ENCODE measurements around the gene POLR1D. TPM values are rescaled to one million over a fixed set of nuclear protein-coding genes. Genes with fewer than 3 reads are reported as not detected.

POLR1D gene
- total RNA-seq, 1 donor from 2014 or later = 127 TPM

- H3K27me3 Mint-ChIP-seq (ENCODE audit: low read depth) = no peaks in the 10 kb centered on the region
- H3K27ac Mint-ChIP-seq = no peak overlapping the region
- peaks cover 10% of the 10 kb centered on the region for H3K4me1 Mint-ChIP-seq (ENCODE audit: low read depth)
- peaks cover 3% of the 10 kb centered on the region for H3K36me3 Mint-ChIP-seq (ENCODE audit: low read depth)
- H3K9me3 Mint-ChIP-seq = no peaks in the 10 kb centered on the region
- no peak overlapping the region for H3K4me3 Mint-ChIP-seq (ENCODE audit: low read depth)
- no peak for DNase-seq (ENCODE audit: low spot score)
- intact Hi-C loops (cut with micrococcal nuclease) = no loop called here
These were observed 21.7 kb upstream of the POLR1D start for GRCh38 chr13:27599845-27600553.

- Mint-ChIP-seq H3K27me3 (ENCODE audit: low read depth) (no peaks in the 10 kb centered on the region), H3K4me3 (ENCODE audit: low read depth) (no peak overlapping the region), H3K4me1 (ENCODE audit: low read depth) (peaks cover 10% of the 10 kb centered on the region), H3K27ac (no peak overlapping the region), H3K36me3 (ENCODE audit: low read depth) (peaks cover 3% of the 10 kb centered on the region), H3K9me3 (no peaks in the 10 kb centered on the region)
- no peak for DNase-seq (ENCODE audit: low spot score)
- intact Hi-C loops (cut with micrococcal nuclease) = no loop called here
These were observed 21.0 kb upstream of the POLR1D start for GRCh38 chr13:27600711-27601110.

- Mint-ChIP-seq H3K4me3 (ENCODE audit: low read depth) (no peak overlapping the region), H3K4me1 (ENCODE audit: low read depth) (peaks cover 12% of the 10 kb centered on the region), H3K36me3 (ENCODE audit: low read depth) (peaks cover 3% of the 10 kb centered on the region), H3K9me3 (no peaks in the 10 kb centered on the region), H3K27me3 (ENCODE audit: low read depth) (no peaks in the 10 kb centered on the region), H3K27ac (no peak overlapping the region)
- intact Hi-C loops (cut with micrococcal nuclease) = no loop called here
- no peak for DNase-seq (ENCODE audit: low spot score)
These were observed 20.5 kb upstream of the POLR1D start for GRCh38 chr13:27601208-27601607.

- intact Hi-C loops (cut with micrococcal nuclease) = no loop called here
- Mint-ChIP-seq H3K27me3 (ENCODE audit: low read depth) (no peaks in the 10 kb centered on the region), H3K9me3 (no peaks in the 10 kb centered on the region), H3K4me1 (ENCODE audit: low read depth) (peaks cover 14% of the 10 kb centered on the region), H3K4me3 (ENCODE audit: low read depth) (no peak overlapping the region), H3K36me3 (ENCODE audit: low read depth) (peaks cover 3% of the 10 kb centered on the region), H3K27ac (no peak overlapping the region)
- no peak for DNase-seq (ENCODE audit: low spot score)
These were observed 19.9 kb upstream of the POLR1D start for GRCh38 chr13:27601803-27602202.

GRCh38 chr13:27605099-27605498 is 16.6 kb upstream of the POLR1D start:
- no peak for DNase-seq (ENCODE audit: low spot score)
- Mint-ChIP-seq H3K27ac (no peak overlapping the region), H3K9me3 (no peaks in the 10 kb centered on the region), H3K27me3 (ENCODE audit: low read depth) (no peaks in the 10 kb centered on the region), H3K36me3 (ENCODE audit: low read depth) (peaks cover 3% of the 10 kb centered on the region), H3K4me3 (ENCODE audit: low read depth) (no peak overlapping the region), H3K4me1 (ENCODE audit: low read depth) (peaks cover 20% of the 10 kb centered on the region)
- intact Hi-C loops (cut with micrococcal nuclease) = no loop called here

GRCh38 chr13:27605610-27606200 is 16.0 kb upstream of the POLR1D start:
- no peak overlapping the region for H3K4me3 Mint-ChIP-seq (ENCODE audit: low read depth)

GRCh38 chr13:27607125-27607524 is 14.6 kb upstream of the POLR1D start:
- Mint-ChIP-seq H3K4me1 (ENCODE audit: low read depth) (peaks cover 22% of the 10 kb centered on the region), H3K27me3 (ENCODE audit: low read depth) (no peaks in the 10 kb centered on the region), H3K9me3 (no peaks in the 10 kb centered on the region), H3K27ac (no peak overlapping the region), H3K36me3 (ENCODE audit: low read depth) (peaks cover 3% of the 10 kb centered on the region), H3K4me3 (ENCODE audit: low read depth) (no peak overlapping the region)
- intact Hi-C loops (cut with micrococcal nuclease) = no loop called here
- DNase-seq (ENCODE audit: low spot score) = no peak

More at GRCh38 chr13:27605610-27606200, 16.0 kb upstream of the POLR1D start:
- Mint-ChIP-seq H3K9me3 (no peaks in the 10 kb centered on the region), H3K36me3 (ENCODE audit: low read depth) (peaks cover 3% of the 10 kb centered on the region), H3K27me3 (ENCODE audit: low read depth) (no peaks in the 10 kb centered on the region), H3K27ac (no peak overlapping the region), H3K4me1 (ENCODE audit: low read depth) (peaks cover 17% of the 10 kb centered on the region)
- no peak for DNase-seq (ENCODE audit: low spot score)
- intact Hi-C loops (cut with micrococcal nuclease) = no loop called here

- DNase-seq (ENCODE audit: low spot score) = no peak
- Mint-ChIP-seq H3K4me1 (ENCODE audit: low read depth) (peaks cover 23% of the 10 kb centered on the region), H3K27ac (no peak overlapping the region), H3K36me3 (ENCODE audit: low read depth) (peaks cover 19% of the 10 kb centered on the region), H3K4me3 (ENCODE audit: low read depth) (no peak overlapping the region), H3K27me3 (ENCODE audit: low read depth) (no peaks in the 10 kb centered on the region), H3K9me3 (peaks cover 9% of the 10 kb centered on the region)
- intact Hi-C loops (cut with micrococcal nuclease) = no loop called here
These were observed 8.1 kb upstream of the POLR1D start for GRCh38 chr13:27613628-27614027.

- Mint-ChIP-seq H3K9me3 (peaks cover 9% of the 10 kb centered on the region), H3K4me1 (ENCODE audit: low read depth) (peaks cover 28% of the 10 kb centered on the region), H3K27ac (no peak overlapping the region), H3K27me3 (ENCODE audit: low read depth) (no peaks in the 10 kb centered on the region), H3K4me3 (ENCODE audit: low read depth) (no peak overlapping the region), H3K36me3 (ENCODE audit: low read depth) (peaks cover 28% of the 10 kb centered on the region)
- no peak for DNase-seq (ENCODE audit: low spot score)
- intact Hi-C loops (cut with micrococcal nuclease) = no loop called here
These were observed 3.8 kb upstream of the POLR1D start for GRCh38 chr13:27617881-27618321.

- Mint-ChIP-seq H3K9me3 (peaks cover 9% of the 10 kb centered on the region), H3K27me3 (ENCODE audit: low read depth) (no peaks in the 10 kb centered on the region), H3K36me3 (ENCODE audit: low read depth) (peaks cover 36% of the 10 kb centered on the region), H3K4me3 (ENCODE audit: low read depth) (peak overlapping the region; percentile 90), H3K4me1 (ENCODE audit: low read depth) (peaks cover 38% of the 10 kb centered on the region), H3K27ac (peak overlapping the region; percentile 84)
- intact Hi-C loops (cut with micrococcal nuclease) = no loop called here
- DNase-seq (ENCODE audit: low spot score) = no peak
These were observed 2.5 kb upstream of the POLR1D start for GRCh38 chr13:27619093-27619727.

GRCh38 chr13:27619728-27620376 is 1.8 kb upstream of the POLR1D start:
- H3K27me3 Mint-ChIP-seq (ENCODE audit: low read depth) = no peaks in the 10 kb centered on the region
- H3K9me3 Mint-ChIP-seq = peaks cover 2% of the 10 kb centered on the region
- no peak for DNase-seq (ENCODE audit: low spot score)
- H3K27ac Mint-ChIP-seq = peak overlapping the region; percentile 84
- peak overlapping the region; percentile 90 for H3K4me3 Mint-ChIP-seq (ENCODE audit: low read depth)
- peaks cover 40% of the 10 kb centered on the region for H3K4me1 Mint-ChIP-seq (ENCODE audit: low read depth)
- intact Hi-C loops (cut with micrococcal nuclease) = loop anchor here (2.0 to 5.0 kb wide), 4 partner anchors 193 to 519 kb away; partner anchors contain the start of genes PAN3, RPL21 and USP12
- peaks cover 34% of the 10 kb centered on the region for H3K36me3 Mint-ChIP-seq (ENCODE audit: low read depth)

- peak within 1 kb of the TSS; percentile 88 for H3K27ac Mint-ChIP-seq
- peaks cover 37% of the 10 kb centered on the region for H3K36me3 Mint-ChIP-seq (ENCODE audit: low read depth)
- intact Hi-C loops (cut with micrococcal nuclease) = loop anchor here (1.0 to 5.0 kb wide), 5 partner anchors 170 to 518 kb away; partner anchors contain the start of genes MTIF3, PAN3, RPL21 and USP12
- no peaks in the 10 kb centered on the region for H3K9me3 Mint-ChIP-seq
- DNase-seq (ENCODE audit: low spot score) = peak; percentile 95
- H3K4me3 Mint-ChIP-seq (ENCODE audit: low read depth) = peak within 1 kb of the TSS; percentile 90
- H3K27me3 Mint-ChIP-seq (ENCODE audit: low read depth) = no peaks in the 10 kb centered on the region
- peaks cover 47% of the 10 kb centered on the region for H3K4me1 Mint-ChIP-seq (ENCODE audit: low read depth)
These were observed 1.1 kb upstream of the POLR1D start, which contains the start of gene LNX2 for GRCh38 chr13:27620377-27621115. TSS of gene LNX2 (minus strand) at chr13:27620529. CDS start at chr13:27581703, 38,826 bp downstream.
